GM18907 (cell line): ENCODE measurements around the gene CHST1.

Experiments used
- ATAC-seq: cut with Tn5 transposase; IDR thresholded peaks from one replicate; pipeline ENCODE4 v1.9.1; 2021; ENCODE audit warnings: mild to moderate bottlenecking, moderate library complexity; ENCODE audit not compliant: unreplicated experiment

Gene CHST1

GRCh38 chr11:45609337-45609736, 56.1 kb downstream of the CHST1 start:
- no peak for ATAC-seq

- ATAC-seq, result no peak
These were observed 57.4 kb downstream of the CHST1 start for GRCh38 chr11:45607995-45608394.

GRCh38 chr11:45606514-45607281, 58.7 kb downstream of the CHST1 start:
- no peak for ATAC-seq

- ATAC-seq, result no peak
These were observed 60.4 kb downstream of the CHST1 start for GRCh38 chr11:45605051-45605450.

GRCh38 chr11:45603946-45604682, 61.3 kb downstream of the CHST1 start:
- ATAC-seq, result no peak

- no peak for ATAC-seq
These were observed 66.1 kb downstream of the CHST1 start for GRCh38 chr11:45599161-45599943.
